ENCODE data around the gene ST7.

Gene ST7

DNA sequence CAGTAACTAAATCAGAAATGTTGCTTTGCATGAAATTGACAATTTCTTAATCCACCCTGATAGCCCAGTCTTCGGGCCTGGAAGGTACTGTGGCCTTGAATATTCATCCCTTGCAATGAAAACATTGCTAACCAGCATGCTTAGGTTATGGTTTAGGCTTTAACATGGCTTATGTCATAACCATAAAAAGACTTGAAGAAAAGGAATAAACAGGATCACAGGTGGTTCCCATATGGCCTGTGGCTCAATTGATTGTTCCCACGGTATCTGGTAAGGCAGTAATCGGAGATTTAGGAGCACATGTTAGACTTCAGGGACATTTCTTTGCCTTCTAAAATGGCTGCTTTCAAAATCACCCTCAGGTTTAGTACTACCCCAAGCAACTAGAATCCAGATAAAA is 139.5 kb downstream of the ST7 start:
- Mint-ChIP-seq H3K4me3 (no peak overlapping the region), H3K4me1 (peaks cover 5% of the 10 kb centered on the region), H3K27ac (ENCODE audit: low read depth) (no peak overlapping the region)

GRCh38 chr7:117094457-117094856 is 141.2 kb downstream of the ST7 start:
- no peak overlapping the region for H3K4me3 Mint-ChIP-seq
- peaks cover 4% of the 10 kb centered on the region for H3K4me1 Mint-ChIP-seq
- H3K27ac Mint-ChIP-seq (ENCODE audit: low read depth), result no peak overlapping the region
- ATAC-seq (replicated peaks; ENCODE audit: extremely low read depth, poor library complexity, severe bottlenecking), result no peak
- no peaks in the 10 kb centered on the region for H3K27me3 Mint-ChIP-seq
- H3K36me3 Mint-ChIP-seq (ENCODE audit: insufficient read depth), result no peaks in the 10 kb centered on the region
- no peak for DNase-seq (ENCODE audit: low spot score in 2 of 2)
- H3K9me3 Mint-ChIP-seq, result no peaks in the 10 kb centered on the region

More for the DNA sequence above, 139.5 kb downstream of the ST7 start:
- Mint-ChIP-seq H3K27me3 (no peaks in the 10 kb centered on the region), H3K36me3 (ENCODE audit: insufficient read depth) (peaks cover 2% of the 10 kb centered on the region), H3K9me3 (no peaks in the 10 kb centered on the region)
- DNase-seq (ENCODE audit: low spot score in 2 of 2) (no peak), ATAC-seq (replicated peaks; ENCODE audit: extremely low read depth, poor library complexity, severe bottlenecking) (no peak)

DNA sequence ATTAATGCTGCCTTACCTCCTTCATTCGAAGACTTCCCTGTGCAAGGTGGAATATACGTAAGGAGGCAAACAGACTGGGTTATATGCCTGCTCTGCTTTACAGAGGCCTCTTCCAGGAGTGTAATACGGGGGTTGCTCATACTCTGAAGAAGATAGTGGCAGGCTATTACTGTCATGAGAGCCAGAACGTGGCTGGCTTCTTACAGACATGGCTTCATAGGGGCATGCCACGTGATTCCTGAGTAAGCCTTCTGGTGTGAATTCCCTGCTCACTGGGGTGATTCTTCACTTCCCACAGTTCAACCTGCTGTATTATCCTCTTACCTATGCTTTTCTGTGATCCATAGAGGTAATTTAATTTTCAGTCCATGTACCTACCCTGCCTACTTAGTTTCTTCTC is 141.8 kb downstream of the ST7 start:
- Mint-ChIP-seq H3K9me3 (no peaks in the 10 kb centered on the region), H3K36me3 (ENCODE audit: insufficient read depth) (no peaks in the 10 kb centered on the region), H3K27me3 (no peaks in the 10 kb centered on the region), H3K4me3 (no peak overlapping the region), H3K27ac (ENCODE audit: low read depth) (no peak overlapping the region), H3K4me1 (peaks cover 4% of the 10 kb centered on the region)
- no peak for ATAC-seq (replicated peaks; ENCODE audit: extremely low read depth, poor library complexity, severe bottlenecking)
- no peak for DNase-seq (ENCODE audit: low spot score in 2 of 2)

DNA sequence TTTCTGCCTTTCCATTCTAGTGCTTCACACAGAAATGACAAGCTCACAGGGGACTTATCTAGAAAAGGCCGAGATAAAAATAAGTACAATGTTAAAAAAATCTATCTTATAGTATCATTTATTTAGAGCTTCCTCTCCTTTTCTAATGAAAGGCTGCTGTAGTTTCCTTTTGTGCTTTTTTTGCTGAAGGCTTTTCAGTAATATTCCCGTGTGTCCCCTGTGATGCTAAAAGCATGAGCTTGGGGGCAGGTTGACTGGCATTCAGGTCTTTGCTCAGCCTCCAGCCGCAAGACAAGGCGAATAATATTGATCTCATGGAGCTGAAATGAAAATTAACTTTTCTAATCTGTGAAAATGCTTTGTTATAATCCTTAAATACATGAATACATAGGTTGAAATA is 143.0 kb downstream of the ST7 start:
- Mint-ChIP-seq H3K36me3 (ENCODE audit: insufficient read depth) (no peaks in the 10 kb centered on the region), H3K4me1 (peaks cover 4% of the 10 kb centered on the region), H3K27ac (ENCODE audit: low read depth) (no peak overlapping the region), H3K9me3 (no peaks in the 10 kb centered on the region), H3K4me3 (no peak overlapping the region), H3K27me3 (no peaks in the 10 kb centered on the region)
- no peak for DNase-seq (ENCODE audit: low spot score in 2 of 2)
- ATAC-seq (replicated peaks; ENCODE audit: extremely low read depth, poor library complexity, severe bottlenecking), result no peak

- Mint-ChIP-seq H3K27ac (ENCODE audit: low read depth) (no peak overlapping the region), H3K4me3 (no peak overlapping the region), H3K9me3 (no peaks in the 10 kb centered on the region), H3K36me3 (ENCODE audit: insufficient read depth) (no peaks in the 10 kb centered on the region), H3K27me3 (no peaks in the 10 kb centered on the region), H3K4me1 (peaks cover 4% of the 10 kb centered on the region)
- ATAC-seq (replicated peaks; ENCODE audit: extremely low read depth, poor library complexity, severe bottlenecking) (no peak), DNase-seq (ENCODE audit: low spot score in 2 of 2) (no peak)
Measured at GRCh38 chr7:117096942-117097341, 143.6 kb downstream of the ST7 start.

- Mint-ChIP-seq H3K27ac (ENCODE audit: low read depth) (no peak overlapping the region), H3K4me3 (no peak overlapping the region), H3K4me1 (peaks cover 4% of the 10 kb centered on the region), H3K27me3 (no peaks in the 10 kb centered on the region), H3K9me3 (no peaks in the 10 kb centered on the region), H3K36me3 (ENCODE audit: insufficient read depth) (no peaks in the 10 kb centered on the region)
- no peak for ATAC-seq (replicated peaks; ENCODE audit: extremely low read depth, poor library complexity, severe bottlenecking)
- no peak for DNase-seq (ENCODE audit: low spot score in 2 of 2)
Measured at GRCh38 chr7:117097860-117098259, 144.6 kb downstream of the ST7 start.

- no peaks in the 10 kb centered on the region for H3K36me3 Mint-ChIP-seq (ENCODE audit: insufficient read depth)
- ATAC-seq (replicated peaks; ENCODE audit: extremely low read depth, poor library complexity, severe bottlenecking) (no peak), DNase-seq (ENCODE audit: low spot score in 2 of 2) (no peak)
- H3K9me3 Mint-ChIP-seq, result no peaks in the 10 kb centered on the region
- H3K4me3 Mint-ChIP-seq, result no peak overlapping the region
- peaks cover 4% of the 10 kb centered on the region for H3K4me1 Mint-ChIP-seq
- H3K27me3 Mint-ChIP-seq, result no peaks in the 10 kb centered on the region
- H3K27ac Mint-ChIP-seq (ENCODE audit: low read depth), result no peak overlapping the region
Measured at GRCh38 chr7:117098457-117098856, 145.2 kb downstream of the ST7 start.

DNA sequence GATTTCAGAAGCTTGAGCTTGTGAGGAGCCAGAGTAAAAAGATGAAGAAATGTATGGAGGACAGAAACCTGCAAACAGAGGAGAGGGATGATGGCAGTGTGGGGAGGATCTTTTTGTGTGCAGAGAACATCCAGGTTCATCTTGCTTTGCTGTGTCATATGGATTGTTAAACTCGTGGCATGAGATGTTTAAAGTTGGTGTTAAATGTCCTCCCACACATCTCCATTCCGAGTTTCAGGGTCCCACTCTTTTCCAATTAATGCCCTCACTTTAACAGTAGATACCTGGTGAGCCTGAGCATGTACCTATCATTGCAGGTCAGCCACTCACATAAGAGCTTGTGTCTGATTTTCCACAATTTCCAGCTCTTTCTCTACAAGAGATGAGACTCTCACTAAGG is 147.7 kb downstream of the ST7 start:
- Mint-ChIP-seq H3K9me3 (no peaks in the 10 kb centered on the region), H3K27ac (ENCODE audit: low read depth) (no peak overlapping the region), H3K4me1 (peaks cover 4% of the 10 kb centered on the region), H3K36me3 (ENCODE audit: insufficient read depth) (no peaks in the 10 kb centered on the region), H3K4me3 (no peak overlapping the region), H3K27me3 (no peaks in the 10 kb centered on the region)
- no peak for DNase-seq (ENCODE audit: low spot score in 2 of 2)
- ATAC-seq (replicated peaks; ENCODE audit: extremely low read depth, poor library complexity, severe bottlenecking), result no peak

GRCh38 chr7:117110480-117111315 is 157.4 kb downstream of the ST7 start:
- no peak overlapping the region for H3K27ac Mint-ChIP-seq (ENCODE audit: low read depth)
- ATAC-seq (replicated peaks; ENCODE audit: extremely low read depth, poor library complexity, severe bottlenecking), result peak; percentile 89
- DNase-seq (ENCODE audit: low spot score in 2 of 2), result peak in 1 of 2 donors; percentile 10
- H3K9me3 Mint-ChIP-seq, result no peaks in the 10 kb centered on the region
- no peak overlapping the region for H3K4me3 Mint-ChIP-seq
- no peaks in the 10 kb centered on the region for H3K27me3 Mint-ChIP-seq
- H3K4me1 Mint-ChIP-seq, result peaks cover 8% of the 10 kb centered on the region
- H3K36me3 Mint-ChIP-seq (ENCODE audit: insufficient read depth), result peaks cover 1% of the 10 kb centered on the region

- Mint-ChIP-seq H3K27ac (ENCODE audit: low read depth) (no peak overlapping the region), H3K4me1 (peaks cover 8% of the 10 kb centered on the region), H3K4me3 (no peak overlapping the region), H3K9me3 (no peaks in the 10 kb centered on the region), H3K36me3 (ENCODE audit: insufficient read depth) (peaks cover 1% of the 10 kb centered on the region), H3K27me3 (no peaks in the 10 kb centered on the region)
- no peak for ATAC-seq (replicated peaks; ENCODE audit: extremely low read depth, poor library complexity, severe bottlenecking)
- DNase-seq (ENCODE audit: low spot score in 2 of 2), result no peak
Measured at GRCh38 chr7:117111535-117111934, 158.2 kb downstream of the ST7 start.

DNA sequence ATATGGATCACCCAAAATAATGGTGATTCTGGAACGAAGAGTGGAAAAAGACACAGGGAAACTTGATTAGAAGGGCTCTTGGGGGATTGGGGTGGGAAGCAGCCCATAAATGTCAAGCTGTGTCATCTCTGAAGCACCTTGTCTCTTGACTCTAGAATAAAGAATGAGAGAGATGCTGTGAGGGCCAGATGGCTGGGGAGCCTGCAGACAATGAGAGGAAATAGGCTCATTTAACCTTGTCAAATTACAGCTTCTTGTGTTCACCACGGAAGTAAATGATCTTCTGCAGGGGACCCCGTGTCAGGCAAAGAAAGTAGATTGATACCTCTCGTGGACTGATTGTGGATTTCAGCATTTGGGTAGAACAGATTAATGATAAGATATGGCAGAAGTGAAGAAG is 159.3 kb downstream of the ST7 start:
- no peaks in the 10 kb centered on the region for H3K9me3 Mint-ChIP-seq
- peaks cover 1% of the 10 kb centered on the region for H3K36me3 Mint-ChIP-seq (ENCODE audit: insufficient read depth)
- no peak overlapping the region for H3K27ac Mint-ChIP-seq (ENCODE audit: low read depth)
- H3K4me3 Mint-ChIP-seq, result no peak overlapping the region
- peaks cover 8% of the 10 kb centered on the region for H3K4me1 Mint-ChIP-seq
- no peak for DNase-seq (ENCODE audit: low spot score in 2 of 2)
- ATAC-seq (replicated peaks; ENCODE audit: extremely low read depth, poor library complexity, severe bottlenecking), result no peak
- H3K27me3 Mint-ChIP-seq, result no peaks in the 10 kb centered on the region

DNA sequence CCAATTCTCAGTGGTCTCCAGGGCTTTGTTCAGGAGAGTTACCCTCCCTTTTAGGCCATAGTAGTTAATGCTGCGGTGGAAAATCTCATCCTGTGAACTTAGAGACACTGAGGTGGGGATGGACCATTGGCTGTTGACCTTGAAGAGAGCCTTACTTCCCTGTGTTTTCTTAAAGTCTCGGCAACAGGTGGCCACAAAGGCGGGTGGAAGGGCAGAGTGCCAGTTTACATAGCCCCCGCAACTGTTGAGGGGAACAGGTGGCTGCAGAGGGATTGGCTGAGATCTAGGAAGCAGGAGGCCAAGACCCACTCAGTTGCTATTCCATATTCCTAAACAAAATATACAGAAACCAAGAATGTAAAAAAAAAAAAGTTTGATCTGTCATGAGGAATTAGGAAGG is 160.6 kb downstream of the ST7 start:
- no peaks in the 10 kb centered on the region for H3K9me3 Mint-ChIP-seq

GRCh38 chr7:117114272-117114671 is 161.0 kb downstream of the ST7 start:
- DNase-seq (ENCODE audit: low spot score in 2 of 2), result no peak
- Mint-ChIP-seq H3K4me3 (no peak overlapping the region), H3K27me3 (no peaks in the 10 kb centered on the region), H3K27ac (ENCODE audit: low read depth) (no peak overlapping the region), H3K9me3 (no peaks in the 10 kb centered on the region), H3K36me3 (ENCODE audit: insufficient read depth) (no peaks in the 10 kb centered on the region), H3K4me1 (peaks cover 8% of the 10 kb centered on the region)
- ATAC-seq (replicated peaks; ENCODE audit: extremely low read depth, poor library complexity, severe bottlenecking), result no peak

More for the DNA sequence above, 160.6 kb downstream of the ST7 start:
- no peak overlapping the region for H3K4me3 Mint-ChIP-seq
- H3K4me1 Mint-ChIP-seq, result peaks cover 8% of the 10 kb centered on the region
- no peaks in the 10 kb centered on the region for H3K27me3 Mint-ChIP-seq
- DNase-seq (ENCODE audit: low spot score in 2 of 2) (no peak), ATAC-seq (replicated peaks; ENCODE audit: extremely low read depth, poor library complexity, severe bottlenecking) (no peak)
- H3K27ac Mint-ChIP-seq (ENCODE audit: low read depth), result no peak overlapping the region
- H3K36me3 Mint-ChIP-seq (ENCODE audit: insufficient read depth), result peaks cover 1% of the 10 kb centered on the region

Measured in central memory CD8-positive, alpha-beta T cell (primary cell).